ENCODE measurements around the gene RAB40B. TPM values are rescaled to one million over a fixed set of nuclear protein-coding genes. Genes with fewer than 3 reads are reported as not detected.

The RAB40B gene
- polyA plus RNA-seq, 1 donor (not counting 4 experiments of a cell fraction or from before 2014, with no cell fraction given), result 10.6 TPM

DNA sequence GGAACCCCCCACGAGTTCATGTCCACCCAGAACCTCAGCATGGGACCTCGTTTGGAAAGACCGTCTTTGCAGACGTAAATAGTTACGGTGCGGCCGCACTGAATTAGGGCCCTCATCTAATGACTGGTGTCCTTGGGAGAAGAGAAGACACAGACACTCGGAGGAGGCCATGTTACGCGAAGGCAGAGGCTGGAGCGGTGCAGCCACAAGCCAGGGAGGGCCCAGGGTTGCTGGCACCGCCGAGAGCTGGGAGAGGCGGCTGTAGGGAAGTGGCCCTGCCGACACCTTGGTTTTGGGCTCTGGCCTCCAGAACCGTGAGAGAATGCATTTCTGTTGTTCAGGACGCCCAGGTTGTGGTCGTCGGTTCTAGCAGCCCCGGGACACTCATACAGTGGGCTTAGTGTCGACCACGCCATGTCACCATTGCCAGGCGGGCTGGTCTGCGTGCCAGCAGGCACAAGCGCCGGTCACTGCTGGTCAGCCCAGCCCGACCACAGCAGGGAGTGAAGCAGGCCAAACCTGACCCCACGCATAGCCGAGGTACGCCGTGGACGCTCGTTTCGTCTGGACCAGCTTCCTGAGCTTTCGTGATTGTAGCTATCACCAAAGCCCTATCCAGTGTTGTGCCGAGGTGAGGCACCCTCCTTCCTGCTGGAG lies 39.6 kb downstream of the RAB40B start:
- H3K79me2 ChIP-seq (ENCODE audit: control insufficient read depth, insufficient read depth, low read length), result no peaks in the 10 kb centered on the region
- FAIRE-seq, result no peak
- TF ChIP-seq EZH2 (IDR thresholded peaks at IDR 0.05; ENCODE audit: low read length) (no peak), CTCF (optimal IDR thresholded peaks at IDR 0.05 in 1 of 3, IDR thresholded peaks at IDR 0.05 in 1 of 3, conservative IDR thresholded peaks at IDR 0.05 in 1 of 3; ENCODE audit: extremely low read depth in 1 of 3, insufficient read depth in 2 of 3, low read length in 3 of 3) (no peak)
- no peak overlapping the region for H3K4me3 ChIP-seq (ENCODE audit: control insufficient read depth in 2 of 3, extremely low read depth in 1 of 3, insufficient read depth in 2 of 3, low read depth in 1 of 3, low read length in 3 of 3)
- peaks cover 0 to 1% of the 10 kb centered on the region in 2 experiments for H3K36me3 ChIP-seq (ENCODE audit: control insufficient read depth in 2 of 2, extremely low read depth in 1 of 2, insufficient read depth in 2 of 2, low read length in 2 of 2)
- H3K4me1 ChIP-seq (ENCODE audit: control insufficient read depth, extremely low read depth, insufficient read depth, low read length), result no peaks in the 10 kb centered on the region
- no peaks in the 10 kb centered on the region for H3K27me3 ChIP-seq (ENCODE audit: control insufficient read depth, extremely low read depth, insufficient read depth, low read length)
- H3K4me2 ChIP-seq (ENCODE audit: control insufficient read depth, extremely low read depth, insufficient read depth, low read depth, low read length), result no peak overlapping the region
- H4K20me1 ChIP-seq (ENCODE audit: control insufficient read depth, extremely low read depth, insufficient read depth, low read length), result no peaks in the 10 kb centered on the region
- dilution Hi-C loops (cut with MboI; ENCODE audit: extremely low pct_ligation_motif_present, low sequenced_read_pairs), result no loop called here
- no peak for DNase-seq (ENCODE audit: low read depth, low spot score)
- no peak overlapping the region for H3K9ac ChIP-seq (ENCODE audit: control insufficient read depth, extremely low read depth, insufficient read depth, low read length)
- no peaks in the 10 kb centered on the region for H3K9me1 ChIP-seq (ENCODE audit: control insufficient read depth, extremely low read depth, insufficient read depth, low read length)
- H2AFZ ChIP-seq (ENCODE audit: control insufficient read depth, low read length), result no peak overlapping the region
- no peak overlapping the region for H3K27ac ChIP-seq (ENCODE audit: control insufficient read depth, insufficient read depth, low read length)
- H3K9me3 ChIP-seq (ENCODE audit: control insufficient read depth, low read depth, low read length), result no peaks in the 10 kb centered on the region

DNA sequence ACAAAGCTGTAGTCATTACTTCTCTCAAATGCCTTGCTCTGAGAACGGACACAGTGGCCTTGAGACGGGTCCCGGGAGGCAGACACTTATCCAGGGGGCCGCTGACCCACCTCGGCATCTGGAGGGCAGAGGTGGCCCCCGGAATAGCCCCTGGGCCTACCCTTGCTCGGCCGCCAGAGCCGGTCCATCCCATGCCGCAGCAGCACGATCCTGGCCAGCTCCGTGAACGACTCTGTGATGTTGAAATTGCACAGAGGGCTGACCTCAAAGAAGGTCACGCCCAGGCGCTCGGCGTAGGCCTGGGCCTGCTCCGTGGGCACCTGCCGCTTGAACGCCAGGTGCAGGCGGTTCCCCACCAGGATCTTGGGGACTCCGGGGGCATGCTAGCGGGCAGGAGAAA lies 40.2 kb downstream of the RAB40B start:
- no peaks in the 10 kb centered on the region for H3K9me3 ChIP-seq (ENCODE audit: control insufficient read depth, low read depth, low read length)
- no peak for FAIRE-seq

More for the DNA sequence above, 40.2 kb downstream of the RAB40B start:
- no peak overlapping the region for H3K4me3 ChIP-seq (ENCODE audit: control insufficient read depth in 2 of 3, extremely low read depth in 1 of 3, insufficient read depth in 2 of 3, low read depth in 1 of 3, low read length in 3 of 3)
- DNase-seq (ENCODE audit: low read depth, low spot score), result no peak
- no peaks in the 10 kb centered on the region for H3K4me1 ChIP-seq (ENCODE audit: control insufficient read depth, extremely low read depth, insufficient read depth, low read length)
- dilution Hi-C loops (cut with MboI; ENCODE audit: extremely low pct_ligation_motif_present, low sequenced_read_pairs), result no loop called here
- H3K9me1 ChIP-seq (ENCODE audit: control insufficient read depth, extremely low read depth, insufficient read depth, low read length), result no peaks in the 10 kb centered on the region
- H3K27me3 ChIP-seq (ENCODE audit: control insufficient read depth, extremely low read depth, insufficient read depth, low read length), result no peaks in the 10 kb centered on the region
- H3K36me3 ChIP-seq (ENCODE audit: control insufficient read depth in 2 of 2, extremely low read depth in 1 of 2, insufficient read depth in 2 of 2, low read length in 2 of 2), result peaks cover 0 to 1% of the 10 kb centered on the region in 2 experiments
- H3K27ac ChIP-seq (ENCODE audit: control insufficient read depth, insufficient read depth, low read length), result no peak overlapping the region
- H3K79me2 ChIP-seq (ENCODE audit: control insufficient read depth, insufficient read depth, low read length), result no peaks in the 10 kb centered on the region
- H4K20me1 ChIP-seq (ENCODE audit: control insufficient read depth, extremely low read depth, insufficient read depth, low read length), result no peaks in the 10 kb centered on the region
- TF ChIP-seq EZH2 (IDR thresholded peaks at IDR 0.05; ENCODE audit: low read length) (no peak), CTCF (optimal IDR thresholded peaks at IDR 0.05 in 1 of 3, IDR thresholded peaks at IDR 0.05 in 1 of 3, conservative IDR thresholded peaks at IDR 0.05 in 1 of 3; ENCODE audit: extremely low read depth in 1 of 3, insufficient read depth in 2 of 3, low read length in 3 of 3) (no peak)
- no peak overlapping the region for H2AFZ ChIP-seq (ENCODE audit: control insufficient read depth, low read length)
- H3K9ac ChIP-seq (ENCODE audit: control insufficient read depth, extremely low read depth, insufficient read depth, low read length), result no peak overlapping the region
- H3K4me2 ChIP-seq (ENCODE audit: control insufficient read depth, extremely low read depth, insufficient read depth, low read depth, low read length), result no peak overlapping the region
